Stimulated activated CD8-positive, alpha-beta memory T cell treated with anti-CD3 and anti-CD28 coated beads, Interleukin-7, amount 100 ng/mL, for 48 hours (primary cell): Measurements from ENCODE around the gene SBF2.
"Not testable (repeated sequence)": the region's sequence is repeated elsewhere in the genome, so short reads cannot be mapped to it uniquely, and the experiment has no call there.

Experiments
- DNase-seq, 2 donors: peaks; one replicate each; pipeline ENCODE4 v3.0.0-alpha.2; 2020; ENCODE audit warnings: low read depth in 1 of 2; ENCODE audit errors: extremely low read depth in 1 of 2

Gene SBF2

DNA sequence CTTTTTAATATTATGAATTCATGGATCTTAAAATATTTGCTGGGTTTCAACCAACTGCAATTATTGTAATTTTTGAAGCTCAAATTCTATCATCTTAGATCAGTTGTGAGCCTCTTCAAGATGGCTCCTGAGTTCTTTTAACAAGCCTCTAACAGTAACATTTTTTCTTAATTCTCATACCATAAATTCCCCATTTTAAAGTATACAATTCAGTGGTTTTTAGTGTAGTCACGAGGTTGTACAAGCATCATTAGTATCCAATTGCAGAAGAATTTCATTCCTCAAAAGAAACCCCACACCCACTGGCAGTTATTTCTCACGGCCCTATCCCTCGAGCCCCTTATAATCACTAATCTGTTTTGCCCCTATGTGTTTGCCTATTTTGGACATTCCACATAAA lies 270.8 kb downstream of the SBF2 start:
- DNase-seq, result no peak

DNA sequence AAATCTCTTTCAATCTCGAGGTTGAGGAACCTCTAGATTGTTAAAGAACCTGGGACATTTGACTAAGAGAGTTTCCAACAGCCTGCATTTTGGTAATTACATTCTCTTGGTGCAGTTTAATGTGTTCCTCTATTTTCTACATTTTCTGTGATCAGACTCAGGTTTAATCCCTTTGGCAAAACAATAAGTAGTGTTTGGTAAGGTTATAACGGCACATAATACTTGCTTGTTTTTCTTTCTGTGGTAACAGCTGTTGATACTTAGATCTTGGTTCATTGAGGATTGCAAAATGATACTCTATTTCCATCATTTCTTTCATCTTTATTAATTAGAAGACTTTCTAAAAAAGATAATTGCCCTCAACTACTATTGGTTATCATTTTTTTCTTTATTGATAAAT lies 271.3 kb downstream of the SBF2 start:
- DNase-seq, result no peak

DNA sequence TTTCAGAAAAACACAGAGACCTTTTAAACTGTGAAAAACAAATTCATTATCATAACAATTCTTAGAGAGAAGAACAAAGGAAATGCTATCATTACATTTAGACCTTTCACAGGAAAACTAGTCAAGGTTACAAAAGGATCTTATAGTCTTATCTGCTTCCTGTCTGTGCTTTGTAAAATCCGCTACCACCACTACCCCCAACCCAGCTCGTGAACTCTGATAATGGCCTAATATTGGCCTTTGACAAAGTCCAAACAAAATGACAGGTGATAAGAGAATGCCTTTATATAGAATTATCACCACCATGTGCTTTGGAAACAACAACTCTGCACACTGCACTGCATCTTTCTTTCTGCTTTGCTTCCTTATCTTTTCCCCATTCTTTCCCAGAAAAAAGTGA lies 272.5 kb downstream of the SBF2 start:
- no peak for DNase-seq

DNA sequence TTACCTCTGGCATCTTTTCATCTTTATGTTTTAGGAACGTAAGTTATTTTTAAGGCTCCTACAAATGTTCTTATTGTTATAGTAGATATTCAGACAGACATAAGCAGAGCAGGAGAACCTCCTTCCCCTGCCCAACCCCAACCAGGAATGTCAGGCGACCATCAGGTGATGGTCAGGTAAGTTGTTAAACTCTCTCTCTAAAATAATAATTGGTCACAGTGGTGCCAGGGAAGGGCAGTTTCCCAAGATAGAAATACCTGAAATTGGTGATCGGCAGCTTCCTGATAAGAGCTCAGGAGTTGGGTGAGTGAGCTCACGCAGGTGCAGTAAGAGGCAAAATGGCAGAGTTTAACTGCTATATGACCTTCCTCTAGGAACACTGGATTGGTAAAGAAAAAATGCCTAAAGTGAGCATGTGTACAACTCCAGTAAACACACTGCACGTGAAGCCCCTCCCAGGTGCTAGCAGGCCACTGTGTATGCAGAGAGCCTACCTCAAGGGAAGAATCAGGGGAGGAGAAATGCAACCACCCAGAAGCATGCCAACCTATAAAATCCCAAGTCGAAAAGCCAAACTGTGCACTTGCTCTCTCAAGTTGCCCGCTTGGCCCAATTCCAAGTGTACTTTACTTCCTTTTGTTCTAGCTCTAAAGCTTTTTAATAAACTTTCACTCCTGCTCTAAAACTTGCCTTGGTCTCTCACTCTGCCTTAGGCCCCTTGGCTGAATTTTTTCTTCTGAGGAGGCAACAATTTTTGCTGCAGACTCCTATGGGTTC lies 273.9 kb downstream of the SBF2 start:
- DNase-seq, result no peak

DNA sequence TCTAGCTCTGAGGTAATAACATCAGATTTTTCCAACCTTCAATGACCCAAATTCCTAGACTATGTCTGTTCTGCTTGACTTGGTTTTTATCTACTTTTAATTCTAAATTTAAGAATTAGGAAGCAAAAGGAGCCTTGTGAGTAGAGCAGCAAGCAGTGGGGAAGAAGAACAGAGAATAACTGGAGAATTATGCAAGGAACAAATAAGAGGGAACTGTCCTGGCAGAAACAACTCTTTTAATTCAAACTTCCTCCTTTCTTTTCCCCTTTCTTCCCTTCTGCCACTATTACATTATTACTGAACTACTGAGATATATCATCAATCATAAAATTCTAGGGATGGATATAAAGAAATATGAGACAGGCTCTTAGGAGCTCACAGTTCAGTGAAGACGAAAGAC lies 276.1 kb downstream of the SBF2 start:
- no peak for DNase-seq

DNA sequence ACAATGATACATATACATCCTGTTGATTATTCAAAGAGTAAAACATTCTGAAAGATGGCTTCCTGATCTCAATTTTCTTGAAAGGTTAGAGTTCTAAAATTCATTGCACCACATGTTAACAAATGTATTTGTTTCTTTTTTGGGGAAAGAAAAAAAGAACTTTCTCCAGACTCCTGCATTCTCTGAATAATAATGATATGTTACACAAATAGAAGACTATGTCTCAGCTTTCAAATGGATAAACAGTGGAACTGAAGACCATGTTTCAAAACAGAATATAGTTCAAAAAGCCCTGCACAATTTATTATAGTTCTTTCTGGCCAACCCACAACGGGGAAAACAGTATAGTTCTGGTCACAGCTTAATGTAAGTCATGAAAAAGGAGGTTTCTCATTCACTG lies 277.0 kb downstream of the SBF2 start:
- no peak for DNase-seq

DNA sequence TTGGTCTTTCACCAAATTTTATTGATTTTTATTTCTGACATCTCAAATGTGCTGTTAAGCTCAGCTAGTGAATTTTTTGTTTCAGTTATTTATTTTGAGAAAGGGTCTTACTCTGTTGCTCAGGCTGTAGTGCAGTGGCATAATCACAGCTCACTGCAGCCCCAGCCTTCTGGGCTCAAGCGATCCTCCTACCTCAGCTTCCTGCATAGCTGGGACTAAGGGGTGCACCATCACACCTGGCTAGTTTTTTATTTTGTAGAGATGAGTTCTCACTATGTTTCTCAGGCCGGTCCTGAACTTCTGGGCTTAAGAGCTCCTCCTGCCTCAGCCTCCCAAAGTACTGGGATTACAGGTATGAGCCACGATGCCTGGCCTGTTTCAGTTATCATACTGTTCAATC lies 282.0 kb downstream of the SBF2 start:
- DNase-seq, result no peak

DNA sequence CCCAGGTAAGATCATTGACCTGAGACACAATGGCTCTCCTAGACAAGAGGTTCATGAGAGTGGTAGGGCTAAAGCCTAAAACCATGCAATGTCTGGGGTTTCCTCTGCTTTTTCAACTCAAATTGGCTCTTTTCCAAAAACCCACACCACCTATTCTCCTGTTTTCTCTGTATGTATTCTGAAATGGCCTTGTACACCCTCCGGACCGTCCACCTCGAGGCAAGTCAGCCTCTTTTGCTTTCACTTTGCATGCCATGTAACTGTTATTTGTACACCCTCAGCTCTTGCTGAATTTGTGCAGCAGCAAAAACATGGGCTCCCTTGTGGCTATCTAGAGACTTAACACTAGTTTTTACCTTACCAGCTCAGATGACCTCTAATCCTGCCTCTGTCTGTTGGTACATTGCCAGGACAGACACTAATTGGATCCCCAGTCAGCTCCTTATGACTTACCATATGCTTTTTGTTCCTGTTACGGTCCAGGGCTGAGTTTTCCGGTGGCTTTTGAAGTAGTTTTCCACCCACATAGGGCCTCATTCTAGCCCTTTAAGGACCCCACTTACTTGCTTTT lies 288.0 kb downstream of the SBF2 start:
- DNase-seq, result no peak

DNA sequence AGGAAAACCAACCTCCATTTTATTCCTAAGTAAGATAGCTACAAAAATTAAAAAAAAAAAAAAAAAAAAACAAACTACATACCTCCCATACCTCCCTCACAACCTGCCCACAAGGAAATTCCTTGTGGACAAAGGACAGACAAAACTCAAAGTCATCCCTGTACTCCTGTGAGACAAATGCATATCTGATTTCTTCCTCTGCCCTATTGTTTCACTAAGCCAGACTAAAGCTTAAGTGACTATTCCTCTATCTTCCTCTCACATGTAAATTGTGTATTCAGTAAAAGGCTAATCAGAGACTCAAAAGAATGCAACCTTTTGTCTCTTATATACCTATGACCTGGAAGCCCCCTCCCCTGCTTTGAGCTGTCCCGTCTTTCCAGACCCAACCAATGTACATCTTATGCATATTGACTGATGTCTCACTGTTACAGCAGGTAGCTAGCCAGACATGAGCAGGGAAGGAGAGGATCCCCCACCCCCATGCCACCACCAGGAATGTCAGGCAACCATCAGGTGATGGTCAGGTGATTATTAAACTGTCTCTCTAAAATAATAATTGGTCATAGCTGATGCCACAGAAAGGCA lies 289.4 kb downstream of the SBF2 start:
- no peak for DNase-seq

DNA sequence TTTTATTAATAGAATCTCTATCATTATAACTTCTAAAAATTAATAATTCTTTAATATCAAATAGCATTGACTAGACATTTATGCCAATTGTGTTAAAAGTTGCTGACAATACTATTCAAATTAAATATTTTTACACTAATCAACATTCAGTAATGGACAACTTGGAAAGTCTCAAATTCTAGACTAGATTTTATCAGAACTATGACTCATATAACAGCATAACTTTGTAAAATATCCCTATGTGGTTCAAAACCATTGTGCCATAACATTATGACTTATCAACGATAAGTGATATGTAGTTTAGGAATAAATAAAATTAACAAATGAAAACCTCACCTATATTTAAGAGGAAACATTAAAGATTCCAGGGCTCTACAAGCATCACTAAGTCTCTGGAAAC lies 291.8 kb downstream of the SBF2 start:
- no peak for DNase-seq

DNA sequence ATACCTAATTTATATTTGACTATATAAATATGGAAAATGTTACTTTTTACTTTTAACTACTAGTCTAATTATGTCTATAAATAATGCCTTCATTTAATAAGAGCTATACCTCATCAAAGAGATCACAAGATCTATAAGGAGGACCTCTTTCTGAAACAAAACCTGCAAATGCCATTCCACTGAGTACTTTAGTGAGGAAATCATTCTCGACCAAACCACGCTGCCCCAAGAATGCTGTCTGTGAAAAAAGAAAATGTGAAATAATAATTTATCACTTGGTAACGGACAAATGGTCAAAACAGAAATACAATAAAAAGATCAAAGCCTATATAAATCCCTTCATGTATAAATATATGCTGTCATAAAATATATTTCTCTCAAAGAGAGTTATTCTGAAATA lies 301.7 kb downstream of the SBF2 start:
- DNase-seq, result no peak

DNA sequence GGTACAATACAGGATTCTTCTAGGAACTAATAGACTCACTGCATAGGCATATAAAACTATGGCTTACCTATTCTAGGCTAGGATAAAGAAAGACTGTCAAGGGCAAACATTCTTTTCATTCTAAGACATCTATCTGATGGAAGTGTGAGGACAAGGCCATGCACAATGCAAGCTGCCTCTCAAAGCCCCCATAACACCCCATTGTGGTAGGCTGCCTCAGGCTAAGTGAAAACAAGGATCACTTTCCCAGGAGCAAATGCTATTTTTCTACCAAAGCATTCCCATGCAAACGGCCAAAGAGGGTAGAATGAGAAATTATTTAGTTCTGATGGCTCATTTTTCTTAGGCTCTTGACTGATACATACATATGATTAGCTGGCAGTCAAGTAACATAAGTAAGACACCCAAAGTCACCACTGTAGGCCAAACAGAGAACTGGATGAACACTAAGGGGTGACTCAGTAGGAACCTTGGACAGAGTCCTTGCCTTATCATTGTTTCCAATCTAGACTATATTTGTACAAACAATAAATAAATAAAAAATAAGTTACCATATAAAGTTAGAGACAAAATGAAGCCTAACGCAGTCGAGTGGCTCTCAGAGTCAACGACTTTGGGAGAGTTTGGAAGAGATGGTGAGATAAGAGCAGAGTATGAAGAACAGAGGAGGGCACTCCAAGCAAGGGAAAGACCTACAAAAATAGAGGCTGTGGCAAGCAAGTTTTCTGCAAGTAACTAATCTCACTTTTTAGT lies 303.6 kb downstream of the SBF2 start:
- no peak for DNase-seq

DNA sequence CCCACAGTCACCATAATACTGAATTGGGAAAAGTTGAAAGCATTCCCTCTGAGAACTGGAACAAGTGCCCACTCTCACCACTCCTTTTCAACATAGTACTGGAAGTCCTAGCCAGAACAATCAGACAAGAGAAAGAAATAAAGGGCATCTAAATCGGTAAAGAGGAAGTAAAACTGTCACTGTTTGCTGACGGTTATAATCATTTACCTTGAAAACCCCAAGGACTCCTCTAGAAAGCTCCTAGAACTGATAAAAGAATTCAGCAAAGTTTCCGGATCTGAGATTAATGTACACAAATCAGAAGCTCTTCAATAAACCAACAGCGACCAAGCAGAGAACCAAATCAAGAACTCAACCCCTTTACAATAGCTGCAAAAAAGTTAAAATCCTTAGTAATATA lies 306.7 kb downstream of the SBF2 start:
- DNase-seq, result not testable (repeated sequence)

DNA sequence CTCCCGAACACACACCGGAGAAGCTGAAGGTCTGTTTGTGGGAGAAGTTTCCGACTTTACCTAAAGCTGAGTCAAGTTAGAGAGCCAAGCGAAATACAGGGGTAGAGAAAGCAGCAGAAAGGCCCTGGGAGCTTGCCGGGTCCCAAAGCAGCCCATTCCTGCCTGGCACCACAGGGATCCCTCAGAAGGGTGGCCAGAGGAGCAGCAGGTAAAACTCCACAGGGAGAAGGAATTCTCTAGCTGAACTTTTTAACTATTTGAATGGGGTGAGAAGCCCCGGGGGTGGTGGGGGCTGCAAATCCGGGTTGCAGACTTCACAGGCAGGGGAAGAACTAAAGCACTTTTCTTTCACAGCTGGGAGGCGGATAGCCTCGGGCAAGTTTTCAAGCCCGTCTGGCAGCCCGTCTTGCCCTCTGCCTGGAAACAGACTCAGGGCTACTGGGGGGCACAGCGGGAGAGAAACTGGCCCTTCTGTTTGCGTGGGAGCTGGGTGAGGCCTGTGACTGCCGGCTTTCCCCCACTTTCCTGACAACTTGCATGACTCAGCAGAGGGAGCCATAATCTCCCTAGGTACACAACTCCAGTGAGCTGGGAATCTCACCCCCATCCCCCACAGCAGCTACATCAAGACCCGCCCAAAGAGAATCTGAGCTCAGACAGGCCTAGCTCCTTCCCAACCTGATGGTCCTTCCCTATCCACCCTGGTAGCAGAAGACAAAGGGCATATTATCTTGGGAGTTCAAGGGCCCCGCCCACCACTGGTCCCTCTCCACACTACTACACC lies 311.0 kb downstream of the SBF2 start:
- no peak for DNase-seq

DNA sequence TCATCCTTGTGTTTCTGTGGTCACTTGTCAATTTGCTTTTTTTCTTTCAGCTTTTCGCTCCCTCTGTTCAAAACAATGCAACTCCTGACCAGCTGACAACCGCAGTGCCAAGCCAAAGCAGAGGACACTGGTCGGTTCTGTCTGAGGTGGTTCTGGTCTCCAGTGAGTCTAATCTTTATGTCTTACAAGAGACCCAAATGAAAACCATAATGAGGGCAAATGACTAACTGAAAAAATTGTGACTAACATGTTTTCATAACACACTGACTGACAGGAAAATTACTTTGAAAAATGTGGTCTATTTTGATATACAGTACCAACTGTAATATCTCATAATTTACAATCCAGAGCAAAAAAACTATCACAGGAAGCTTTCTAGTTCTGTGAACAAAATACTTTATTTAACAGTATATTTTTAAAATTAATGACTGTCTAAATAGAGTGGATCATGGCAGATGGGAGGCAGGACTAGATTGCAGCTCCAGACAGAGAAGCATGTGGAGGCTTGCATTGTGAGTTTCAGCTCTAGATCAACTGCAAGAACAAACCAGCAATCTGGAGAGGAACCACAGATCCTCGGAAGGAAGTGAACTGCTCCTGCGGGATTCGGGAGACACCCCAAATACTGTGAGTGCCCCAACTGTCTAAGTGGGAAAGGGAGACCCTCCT lies 311.8 kb downstream of the SBF2 start:
- DNase-seq, result no peak

DNA sequence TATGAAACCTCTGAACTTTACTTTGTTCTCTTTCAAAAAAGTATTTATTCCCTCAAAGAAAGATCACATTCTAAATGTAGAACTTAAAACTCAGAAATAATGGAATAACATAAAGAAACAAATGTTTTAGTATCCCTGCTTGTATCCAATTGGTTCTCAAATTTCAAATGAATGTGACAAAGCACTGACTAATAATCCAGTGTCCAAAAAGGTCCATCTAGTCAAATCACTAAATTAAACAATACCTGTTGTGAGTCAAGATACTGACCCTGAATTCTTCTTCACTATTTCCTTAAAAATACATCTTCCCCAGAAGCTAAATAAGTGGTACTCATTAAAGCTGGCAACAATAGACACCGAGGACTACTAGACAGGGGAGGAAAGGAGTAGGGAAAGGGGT lies 313.1 kb downstream of the SBF2 start:
- DNase-seq, result no peak

DNA sequence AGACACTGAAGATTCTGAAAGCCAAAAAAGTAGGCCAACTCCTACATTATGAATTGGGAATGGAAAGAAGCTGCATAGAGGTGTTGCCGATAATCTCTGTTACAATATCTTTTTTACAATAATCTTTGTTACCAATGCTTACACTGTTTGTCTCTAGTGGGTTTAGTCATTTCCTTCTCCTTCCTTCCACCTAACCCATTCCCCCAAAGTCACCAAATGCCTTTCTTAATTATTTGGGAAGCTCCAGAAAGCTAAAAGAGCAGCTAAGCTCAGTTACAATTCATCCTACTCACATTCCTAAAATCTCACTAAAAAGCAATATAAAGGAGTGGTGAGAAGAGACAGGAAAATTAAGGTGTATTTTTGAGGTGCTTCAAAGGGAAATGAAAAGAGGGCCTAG lies 316.5 kb downstream of the SBF2 start:
- no peak for DNase-seq

DNA sequence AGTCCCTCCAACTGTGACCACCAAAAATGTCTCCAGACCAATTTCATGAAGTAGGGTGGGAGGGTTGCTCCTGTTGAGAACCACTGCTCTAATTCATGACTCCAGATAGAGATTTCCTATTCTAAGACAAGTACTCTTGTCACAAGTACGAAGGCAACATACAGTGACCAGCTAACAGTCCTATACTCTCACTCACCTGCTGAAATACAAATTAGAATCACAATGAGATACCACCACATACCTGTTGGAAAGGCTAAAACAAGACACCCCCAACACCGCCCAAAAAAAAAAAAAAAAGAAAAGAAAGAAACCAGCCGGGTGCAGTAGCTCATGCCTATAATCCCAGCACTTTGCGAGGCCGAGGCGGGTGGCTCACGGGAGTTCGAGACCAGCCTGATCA lies 319.6 kb downstream of the SBF2 start:
- no peak for DNase-seq

DNA sequence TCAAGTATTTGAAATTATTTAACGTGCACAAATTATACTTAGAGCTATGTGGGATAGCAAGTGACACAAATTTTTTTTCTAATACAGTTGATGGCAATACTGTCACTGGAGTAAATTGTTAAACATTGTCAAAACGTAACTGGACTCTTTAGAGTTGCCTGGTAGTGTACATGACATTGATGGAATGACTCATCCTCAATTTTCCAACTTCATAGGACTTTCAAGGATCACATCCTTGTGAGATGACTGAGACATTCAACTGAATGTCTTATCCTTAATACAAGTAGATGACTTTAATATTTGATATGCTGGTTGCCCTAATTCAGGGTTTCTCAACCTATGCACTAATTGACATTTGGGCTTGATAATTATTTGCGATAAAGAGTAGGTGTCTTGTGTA lies 320.1 kb downstream of the SBF2 start:
- DNase-seq, result no peak

DNA sequence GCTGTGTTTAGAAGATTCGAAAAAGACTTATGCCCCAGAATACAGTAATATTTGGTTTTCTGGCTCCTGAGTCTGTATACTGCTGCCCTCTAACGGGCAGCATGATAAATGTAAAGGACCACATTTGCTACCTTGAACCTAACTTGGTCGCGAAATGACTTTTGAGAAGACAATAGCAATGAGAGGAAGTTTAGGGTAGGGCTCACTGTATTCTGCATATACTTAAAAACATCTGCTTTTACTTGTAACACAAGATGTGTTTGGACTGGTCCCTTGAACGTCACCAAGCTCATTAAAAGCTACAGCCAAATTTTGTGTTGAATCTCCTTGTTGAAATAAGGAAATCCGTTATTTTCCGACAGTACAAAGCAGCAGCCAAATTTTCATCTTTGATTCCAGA lies 321.0 kb downstream of the SBF2 start:
- DNase-seq, result no peak

DNA sequence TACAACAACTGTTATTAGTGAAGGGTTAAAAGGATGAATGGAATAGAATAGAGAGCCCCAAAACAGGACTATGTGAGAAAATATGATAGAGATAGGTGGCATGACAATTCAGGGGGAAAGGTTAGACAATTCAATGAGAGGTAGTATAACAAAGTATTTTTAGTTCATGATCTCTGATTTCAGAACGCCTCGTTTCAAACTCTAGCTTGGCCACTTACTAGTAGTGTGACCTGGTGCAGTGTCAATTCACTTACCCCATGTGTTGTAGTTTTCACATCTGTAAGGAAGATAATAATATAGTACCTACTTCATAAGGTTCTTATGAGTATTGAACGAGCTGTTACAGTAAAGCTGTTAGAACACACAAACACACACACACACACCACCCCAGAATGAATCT lies 322.1 kb downstream of the SBF2 start:
- DNase-seq, result no peak
